ENCODE measurements around the gene MIF.
"Not testable (repeated sequence)": the region's sequence is repeated elsewhere in the genome, so short reads cannot be mapped to it uniquely, and the experiment has no call there.

MIF gene

DNA sequence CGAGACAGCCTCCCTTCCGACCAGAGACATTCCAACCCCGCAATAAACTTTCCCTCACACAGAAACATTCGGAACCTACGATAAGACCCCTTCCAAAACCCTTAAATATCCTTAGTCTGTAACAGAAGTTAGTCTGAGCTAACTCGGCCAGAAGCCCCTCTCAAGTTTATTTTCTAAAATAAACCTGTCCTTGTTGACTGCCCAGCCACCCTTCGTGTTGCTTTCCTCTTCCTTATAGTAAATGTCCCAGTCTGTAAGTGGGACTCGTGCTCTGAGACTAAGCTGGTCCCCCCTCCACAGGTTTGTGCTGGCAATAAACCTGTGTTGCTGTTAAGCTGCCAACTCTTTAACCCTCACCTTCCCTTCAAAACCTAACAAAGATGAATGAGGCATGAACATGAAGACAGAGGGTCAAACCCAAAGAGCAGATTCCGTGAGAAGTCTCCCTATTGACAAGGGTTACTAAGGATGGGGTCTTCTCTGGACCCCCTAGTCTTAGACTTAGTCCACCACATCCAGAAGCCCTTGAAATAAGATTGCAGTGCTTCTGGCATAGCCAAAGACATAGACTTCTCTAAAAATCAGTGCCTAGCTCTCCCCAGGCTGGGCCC, 18.2 kb downstream of the MIF start:
- Histone ChIP-seq H3K4me3 (ENCODE audit: severe bottlenecking) (no peak overlapping the region), H3K27me3 (ENCODE audit: insufficient read depth, poor library complexity, severe bottlenecking) (no peaks in the 10 kb centered on the region), H3K36me3 (ENCODE audit: low read depth) (no peaks in the 10 kb centered on the region), H3K9me3 (ENCODE audit: severe bottlenecking) (no peaks in the 10 kb centered on the region), H3K27ac (ENCODE audit: poor library complexity, severe bottlenecking) (no peak overlapping the region), H3K4me1 (ENCODE audit: insufficient read depth, poor library complexity, severe bottlenecking) (no peaks in the 10 kb centered on the region)
- TF ChIP-seq, protein P1, sequence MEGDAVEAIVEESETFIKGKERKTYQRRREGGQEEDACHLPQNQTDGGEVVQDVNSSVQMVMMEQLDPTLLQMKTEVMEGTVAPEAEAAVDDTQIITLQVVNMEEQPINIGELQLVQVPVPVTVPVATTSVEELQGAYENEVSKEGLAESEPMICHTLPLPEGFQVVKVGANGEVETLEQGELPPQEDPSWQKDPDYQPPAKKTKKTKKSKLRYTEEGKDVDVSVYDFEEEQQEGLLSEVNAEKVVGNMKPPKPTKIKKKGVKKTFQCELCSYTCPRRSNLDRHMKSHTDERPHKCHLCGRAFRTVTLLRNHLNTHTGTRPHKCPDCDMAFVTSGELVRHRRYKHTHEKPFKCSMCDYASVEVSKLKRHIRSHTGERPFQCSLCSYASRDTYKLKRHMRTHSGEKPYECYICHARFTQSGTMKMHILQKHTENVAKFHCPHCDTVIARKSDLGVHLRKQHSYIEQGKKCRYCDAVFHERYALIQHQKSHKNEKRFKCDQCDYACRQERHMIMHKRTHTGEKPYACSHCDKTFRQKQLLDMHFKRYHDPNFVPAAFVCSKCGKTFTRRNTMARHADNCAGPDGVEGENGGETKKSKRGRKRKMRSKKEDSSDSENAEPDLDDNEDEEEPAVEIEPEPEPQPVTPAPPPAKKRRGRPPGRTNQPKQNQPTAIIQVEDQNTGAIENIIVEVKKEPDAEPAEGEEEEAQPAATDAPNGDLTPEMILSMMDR (IDR thresholded peaks at IDR 0.05; ENCODE audit: poor library complexity, severe bottlenecking), result no peak
- ATAC-seq (ENCODE audit: low read depth), result no peak
- DNase-seq (ENCODE audit: low spot score), result no peak

DNA sequence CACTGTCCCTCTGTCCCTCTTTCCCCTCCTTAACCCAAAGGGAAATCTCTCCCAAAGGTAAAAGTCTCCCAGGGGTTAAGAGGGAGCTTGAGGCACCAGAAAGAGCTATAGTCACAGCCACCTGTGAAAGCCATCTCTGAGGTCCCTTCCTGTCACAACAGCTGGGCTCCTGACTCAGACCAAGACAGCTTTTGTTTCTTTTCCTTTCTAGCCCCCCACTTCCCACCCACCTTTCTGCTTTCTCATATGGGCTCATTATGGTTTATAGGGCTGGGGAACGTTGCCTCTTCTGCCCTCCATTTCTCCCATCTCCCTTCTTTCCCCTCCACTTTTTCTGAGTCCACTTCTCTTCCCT, 19.1 kb downstream of the MIF start:
- no peak for ATAC-seq (ENCODE audit: low read depth)
- Histone ChIP-seq H3K27me3 (ENCODE audit: insufficient read depth, poor library complexity, severe bottlenecking) (no peaks in the 10 kb centered on the region), H3K4me1 (ENCODE audit: insufficient read depth, poor library complexity, severe bottlenecking) (no peaks in the 10 kb centered on the region), H3K36me3 (ENCODE audit: low read depth) (no peaks in the 10 kb centered on the region), H3K4me3 (ENCODE audit: severe bottlenecking) (peak overlapping the region; percentile 40), H3K9me3 (ENCODE audit: severe bottlenecking) (no peaks in the 10 kb centered on the region), H3K27ac (ENCODE audit: poor library complexity, severe bottlenecking) (peak overlapping the region; percentile 62)
- TF ChIP-seq, protein P1 (IDR thresholded peaks at IDR 0.05; ENCODE audit: poor library complexity, severe bottlenecking), result no peak
- no peak for DNase-seq (ENCODE audit: low spot score)

DNA sequence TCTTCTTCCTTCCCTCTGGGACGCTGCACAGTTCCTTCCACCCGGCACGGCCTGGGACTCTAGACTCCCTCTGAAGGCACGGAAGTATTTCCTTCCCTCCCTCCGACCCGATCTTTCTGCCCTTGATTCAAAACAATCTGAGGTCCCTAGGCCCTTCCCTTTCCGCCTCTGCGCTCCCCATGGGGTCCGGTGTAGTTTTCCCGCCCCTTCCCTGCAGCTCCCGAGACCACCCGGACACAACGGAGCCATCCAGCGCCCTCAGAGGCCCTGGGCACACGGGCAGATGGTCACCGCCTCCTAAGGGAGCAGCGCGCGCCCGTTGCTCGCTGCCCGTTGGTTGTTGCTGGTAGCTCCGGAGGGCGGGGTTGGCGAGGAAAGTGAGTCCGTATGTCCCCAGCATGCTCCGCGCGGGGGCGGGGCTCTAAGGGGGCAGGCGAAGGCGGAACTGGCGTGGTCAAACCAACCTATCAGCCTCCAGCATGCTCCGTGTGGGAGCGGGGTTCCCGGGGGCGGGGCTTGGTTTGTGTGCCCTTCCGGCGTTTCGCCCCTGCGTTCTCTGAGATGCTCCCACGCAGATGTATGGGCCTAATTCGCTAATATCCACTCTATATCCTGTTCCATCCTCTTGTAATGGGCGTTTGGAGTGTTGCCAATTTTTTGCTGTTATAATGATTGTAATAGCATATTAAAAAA, 19.6 kb downstream of the MIF start:
- peak; percentile 97 for ATAC-seq (ENCODE audit: low read depth)
- no peaks in the 10 kb centered on the region for H3K9me3 ChIP-seq (ENCODE audit: severe bottlenecking)
- peak; percentile 99 for DNase-seq (ENCODE audit: low spot score)
- no peaks in the 10 kb centered on the region for H3K36me3 ChIP-seq (ENCODE audit: low read depth)
- H3K4me1 ChIP-seq (ENCODE audit: insufficient read depth, poor library complexity, severe bottlenecking), result no peaks in the 10 kb centered on the region
- peak overlapping the region; percentile 62 for H3K27ac ChIP-seq (ENCODE audit: poor library complexity, severe bottlenecking)
- H3K4me3 ChIP-seq (ENCODE audit: severe bottlenecking), result peak overlapping the region; percentile 40
- H3K27me3 ChIP-seq (ENCODE audit: insufficient read depth, poor library complexity, severe bottlenecking), result no peaks in the 10 kb centered on the region
- TF ChIP-seq, protein P1 (IDR thresholded peaks at IDR 0.05; ENCODE audit: poor library complexity, severe bottlenecking), result no peak

DNA sequence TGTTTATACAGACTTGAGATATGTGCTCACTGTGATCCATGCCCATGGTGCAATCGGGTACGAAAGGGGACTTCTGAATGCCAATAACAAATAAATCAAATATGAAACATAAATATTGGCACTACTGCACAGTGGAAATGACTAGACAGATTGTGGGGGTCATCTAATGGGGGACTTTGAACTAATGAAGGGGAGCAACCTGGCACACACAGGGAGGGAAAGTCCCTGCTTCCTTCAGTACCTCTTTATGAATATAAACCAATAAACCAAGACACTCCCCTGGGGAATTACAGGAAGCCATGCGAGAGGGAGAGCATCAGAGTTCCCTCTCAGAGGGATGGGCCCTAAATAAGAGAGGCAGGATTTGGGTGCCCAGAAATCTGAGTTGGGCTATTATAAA, 21.1 kb downstream of the MIF start:
- TF ChIP-seq, protein P1 (IDR thresholded peaks at IDR 0.05; ENCODE audit: poor library complexity, severe bottlenecking), result no peak
- no peaks in the 10 kb centered on the region for H3K36me3 ChIP-seq (ENCODE audit: low read depth)
- no peak overlapping the region for H3K4me3 ChIP-seq (ENCODE audit: severe bottlenecking)
- no peaks in the 10 kb centered on the region for H3K27me3 ChIP-seq (ENCODE audit: insufficient read depth, poor library complexity, severe bottlenecking)
- no peak for DNase-seq (ENCODE audit: low spot score)
- no peaks in the 10 kb centered on the region for H3K9me3 ChIP-seq (ENCODE audit: severe bottlenecking)
- H3K4me1 ChIP-seq (ENCODE audit: insufficient read depth, poor library complexity, severe bottlenecking), result no peaks in the 10 kb centered on the region
- ATAC-seq (ENCODE audit: low read depth), result no peak
- peak overlapping the region; percentile 62 for H3K27ac ChIP-seq (ENCODE audit: poor library complexity, severe bottlenecking)

DNA sequence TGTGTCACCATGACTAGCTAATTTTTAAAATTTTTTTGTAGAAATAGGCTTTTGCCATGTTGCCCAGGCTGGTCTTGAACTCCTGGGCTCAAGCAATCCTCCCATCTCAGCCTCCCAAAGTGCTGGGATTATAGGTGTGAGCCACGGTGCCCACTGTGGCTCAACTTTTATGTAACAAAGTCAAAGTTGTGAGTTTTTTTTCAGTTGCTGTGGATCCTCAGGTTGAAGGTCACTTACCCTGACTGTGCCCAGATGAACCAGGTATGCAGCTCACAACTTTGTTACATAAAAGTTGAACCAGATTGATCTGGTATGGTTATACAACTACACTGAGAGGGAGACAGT, 26.1 kb downstream of the MIF start:
- not testable (repeated sequence) for H3K9me3 ChIP-seq (ENCODE audit: severe bottlenecking); H3K27ac ChIP-seq (ENCODE audit: poor library complexity, severe bottlenecking); ATAC-seq (ENCODE audit: low read depth); H3K4me1 ChIP-seq (ENCODE audit: insufficient read depth, poor library complexity, severe bottlenecking); H3K27me3 ChIP-seq (ENCODE audit: insufficient read depth, poor library complexity, severe bottlenecking); DNase-seq (ENCODE audit: low spot score); H3K4me3 ChIP-seq (ENCODE audit: severe bottlenecking)
- H3K36me3 ChIP-seq (ENCODE audit: low read depth), result peaks cover 30% of the 10 kb centered on the region

DNA sequence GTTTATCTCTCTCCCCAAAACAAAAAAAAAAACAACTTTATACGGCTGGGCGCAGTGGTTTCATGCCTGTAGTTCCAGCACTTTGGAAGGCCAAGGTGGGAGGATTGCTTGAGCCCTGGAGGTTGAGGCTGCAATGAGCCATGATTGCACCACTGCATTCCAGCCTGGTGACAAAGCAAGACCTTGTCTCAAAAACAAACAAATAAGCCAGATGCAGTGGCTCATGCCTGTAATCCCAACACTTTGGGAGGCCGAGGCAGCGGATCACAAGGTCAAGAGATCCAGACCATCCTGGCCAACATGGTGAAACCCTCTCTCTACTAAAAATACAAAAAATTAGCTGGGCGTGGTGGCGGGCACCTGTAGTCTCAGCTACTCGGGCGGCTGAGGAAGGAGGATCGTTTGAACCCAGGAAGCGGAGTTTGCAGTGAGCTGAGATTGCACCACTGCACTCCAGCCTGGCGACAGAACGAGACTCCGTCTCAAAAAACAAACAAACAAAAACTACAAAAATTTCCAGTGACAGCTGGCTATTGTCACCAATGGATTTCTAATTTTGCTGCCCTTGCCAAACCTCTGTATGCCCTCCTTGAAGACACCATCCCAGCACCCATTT, 27.5 kb downstream of the MIF start:
- H3K4me1 ChIP-seq (ENCODE audit: insufficient read depth, poor library complexity, severe bottlenecking); H3K9me3 ChIP-seq (ENCODE audit: severe bottlenecking); H3K27ac ChIP-seq (ENCODE audit: poor library complexity, severe bottlenecking); H3K4me3 ChIP-seq (ENCODE audit: severe bottlenecking); DNase-seq (ENCODE audit: low spot score); H3K27me3 ChIP-seq (ENCODE audit: insufficient read depth, poor library complexity, severe bottlenecking): not testable (repeated sequence)
- peaks cover 42% of the 10 kb centered on the region for H3K36me3 ChIP-seq (ENCODE audit: low read depth)
- ATAC-seq (ENCODE audit: low read depth), result peak; percentile 64; the same call in 2 of the 3 replicates
